Mesenchymal stem cell (in vitro differentiated cells and primary cell): ENCODE measurements around the gene CD70.

ENCODE experiments used
- DNase-seq: peaks from one replicate; pipeline ENCODE4 v3.0.0-alpha.2; 2013
- H2AFZ ChIP-seq: one replicate; pipeline ENCODE4 v1.6.1; 2013; ENCODE audit warnings: low read depth, mild to moderate bottlenecking, control low read depth, inconsistent platforms, low read length, moderate library complexity
- H2AK5ac ChIP-seq: 2 replicates; pipeline ENCODE4 v1.6.1; 2013; ENCODE audit warnings: low read length, moderate library complexity, mild to moderate bottlenecking, inconsistent platforms; ENCODE audit not compliant: severe bottlenecking
- H2BK120ac ChIP-seq: one replicate; pipeline ENCODE4 v1.6.1; 2013; ENCODE audit warnings: low read depth, mild to moderate bottlenecking, inconsistent platforms, low read length, moderate library complexity
- H2BK12ac ChIP-seq, 2 experiments: one replicate each; pipeline ENCODE4 v1.6.1; 2013; ENCODE audit warnings: inconsistent platforms in 2 of 2, low read length in 2 of 2, mild to moderate bottlenecking in 2 of 2, moderate library complexity in 2 of 2, control low read depth in 1 of 2
- H2BK15ac ChIP-seq: one replicate; pipeline ENCODE4 v1.6.1; 2013; ENCODE audit warnings: mild to moderate bottlenecking, low read depth, inconsistent platforms; ENCODE audit not compliant: poor library complexity, severe bottlenecking
- H2BK5ac ChIP-seq: 2 replicates; pipeline ENCODE4 v1.6.1; 2013; ENCODE audit warnings: low read depth, mild to moderate bottlenecking, low read length, control low read depth, inconsistent platforms; ENCODE audit not compliant: poor library complexity, severe bottlenecking
- H3K14ac ChIP-seq, 2 experiments: one replicate each; pipeline ENCODE4 v1.6.1; 2013; ENCODE audit warnings: inconsistent platforms in 2 of 2, low read length in 2 of 2, control low read depth in 1 of 2, mild to moderate bottlenecking in 1 of 2, moderate library complexity in 1 of 2
- H3K18ac ChIP-seq, 2 experiments: one replicate each; pipeline ENCODE4 v1.6.1; 2013; ENCODE audit warnings: inconsistent platforms in 2 of 2, low read length in 2 of 2, control low read depth in 1 of 2, low read depth in 1 of 2, mild to moderate bottlenecking in 1 of 2
- H3K23ac ChIP-seq, 2 experiments: one replicate each; pipeline ENCODE4 v1.6.1; 2013; ENCODE audit warnings: inconsistent platforms in 2 of 2, low read length in 2 of 2, mild to moderate bottlenecking in 2 of 2, moderate library complexity in 2 of 2, control low read depth in 1 of 2
- H3K27ac ChIP-seq: 2 replicates; pipeline ENCODE4 v1.5.1; 2013; ENCODE audit warnings: mild to moderate bottlenecking, moderate library complexity, low read length, control low read depth, inconsistent platforms; ENCODE audit not compliant: poor library complexity, severe bottlenecking
- H3K27me3 ChIP-seq, 2 experiments: 2 replicates each; pipeline versions ENCODE4 v1.6.1 to v1.7.0; 2013; ENCODE audit warnings: low read length in 2 of 2, mild to moderate bottlenecking in 2 of 2, moderate library complexity in 2 of 2, control low read depth in 1 of 2, inconsistent platforms in 1 of 2; ENCODE audit not compliant: control insufficient read depth in 1 of 2, insufficient read depth in 1 of 2
- H3K36me3 ChIP-seq, 2 experiments: 2 replicates each; pipeline versions ENCODE4 v1.6.1 to v1.7.0; 2013; ENCODE audit warnings: low read length in 2 of 2, control low read depth in 1 of 2, inconsistent platforms in 1 of 2, low read depth in 1 of 2, mild to moderate bottlenecking in 1 of 2; ENCODE audit not compliant: insufficient read depth in 2 of 2, control insufficient read depth in 1 of 2
- H3K4ac ChIP-seq, 2 experiments: one replicate each; pipeline ENCODE4 v1.6.1; 2013; ENCODE audit warnings: inconsistent platforms in 2 of 2, low read length in 2 of 2, mild to moderate bottlenecking in 2 of 2, moderate library complexity in 2 of 2, control low read depth in 1 of 2, low read depth in 1 of 2
- H3K4me1 ChIP-seq: 2 replicates; pipeline ENCODE4 v1.6.1; 2013; ENCODE audit warnings: low read depth, low read length, control low read depth; ENCODE audit not compliant: control insufficient read depth, insufficient read depth
- H3K4me2 ChIP-seq: 2 replicates; pipeline ENCODE4 v1.6.1; 2013; ENCODE audit warnings: low read length, mild to moderate bottlenecking, inconsistent platforms; ENCODE audit not compliant: poor library complexity, severe bottlenecking
- H3K4me3 ChIP-seq, 2 experiments: 2 replicates each; pipeline versions ENCODE4 v1.5.1 to v1.7.0; 2013; ENCODE audit warnings: low read length in 2 of 2, mild to moderate bottlenecking in 2 of 2, control low read depth in 1 of 2, low read depth in 1 of 2; ENCODE audit not compliant: insufficient read depth in 1 of 2
- H3K79me1 ChIP-seq: replicated peaks from 2 replicates; pipeline ENCODE4 v1.6.1; 2013; ENCODE audit warnings: mild to moderate bottlenecking, control low read depth, low read length, inconsistent platforms; ENCODE audit not compliant: poor library complexity, severe bottlenecking
- H3K9ac ChIP-seq: 2 replicates; pipeline ENCODE4 v1.7.0; 2013; ENCODE audit warnings: mild to moderate bottlenecking, low read length, moderate library complexity
- H3K9me3 ChIP-seq: 2 replicates; pipeline ENCODE4 v1.7.0; 2013; ENCODE audit warnings: mild to moderate bottlenecking, low read length; ENCODE audit not compliant: control insufficient read depth
- H4K8ac ChIP-seq: one replicate; pipeline ENCODE4 v1.6.1; 2013; ENCODE audit warnings: inconsistent platforms, mild to moderate bottlenecking, low read length, moderate library complexity
- H4K91ac ChIP-seq: one replicate; pipeline ENCODE4 v1.6.1; 2013; ENCODE audit warnings: mild to moderate bottlenecking, low read length, inconsistent platforms
- WGBS: methylation state at CpG from one replicate; pipeline ENCODE4 v1.1.7; 2013; ENCODE audit warnings: mixed read lengths; 5-methylcytosine and 5-hydroxymethylcytosine counted together

Gene CD70

GRCh38 chr19:6579450-6580178, 11.3 kb downstream of the CD70 start:
- no peak overlapping the region for H3K18ac ChIP-seq
- WGBS = 80% methylated on average over 6 of the region's 7 CpGs
- no peak overlapping the region for H3K4ac ChIP-seq

GRCh38 chr19:6577476-6578125, 13.3 kb downstream of the CD70 start:
- no peaks in the 10 kb centered on the region for H3K79me1 ChIP-seq
- H2BK12ac ChIP-seq = no peak overlapping the region
- H4K8ac ChIP-seq = no peak overlapping the region
- H2AFZ ChIP-seq = no peak overlapping the region
- no peak for DNase-seq
- H3K23ac ChIP-seq = no peak overlapping the region
- H2BK120ac ChIP-seq = no peak overlapping the region
- H3K27ac ChIP-seq = peak overlapping the region; percentile 20
- no peak overlapping the region for H3K9ac ChIP-seq
- no peak overlapping the region for H2BK15ac ChIP-seq
- no peak overlapping the region for H4K91ac ChIP-seq
- H3K4me3 ChIP-seq = no peak overlapping the region
- H3K4me1 ChIP-seq = peaks cover 3% of the 10 kb centered on the region
- no peak overlapping the region for H2BK5ac ChIP-seq
- no peak overlapping the region for H3K18ac ChIP-seq
- H3K4ac ChIP-seq = no peak overlapping the region
- H3K14ac ChIP-seq = no peak overlapping the region
- WGBS = 95% methylated on average over 3 of the region's 5 CpGs
- no peak overlapping the region for H2AK5ac ChIP-seq
- no peak overlapping the region for H3K4me2 ChIP-seq
- no peaks in the 10 kb centered on the region for H3K36me3 ChIP-seq
- H3K27me3 ChIP-seq = peaks cover 1 to 27% of the 10 kb centered on the region in 2 experiments
- no peaks in the 10 kb centered on the region for H3K9me3 ChIP-seq

More at GRCh38 chr19:6579450-6580178, 11.3 kb downstream of the CD70 start:
- Histone ChIP-seq H2BK12ac (no peak overlapping the region), H2AK5ac (no peak overlapping the region), H3K4me3 (no peak overlapping the region), H3K9me3 (no peaks in the 10 kb centered on the region), H3K23ac (no peak overlapping the region), H2AFZ (no peak overlapping the region), H3K14ac (no peak overlapping the region), H3K79me1 (no peaks in the 10 kb centered on the region), H2BK120ac (no peak overlapping the region), H4K8ac (no peak overlapping the region), H3K4me1 (peaks cover 3% of the 10 kb centered on the region), H3K4me2 (no peak overlapping the region), H3K9ac (no peak overlapping the region), H2BK15ac (no peak overlapping the region), H4K91ac (no peak overlapping the region), H3K36me3 (no peaks in the 10 kb centered on the region), H2BK5ac (no peak overlapping the region), H3K27ac (no peak overlapping the region), H3K27me3 (peaks cover 0 to 23% of the 10 kb centered on the region in 2 experiments)
- no peak for DNase-seq

GRCh38 chr19:6576869-6577475, 14.0 kb downstream of the CD70 start:
- H3K4ac ChIP-seq = no peak overlapping the region
- DNase-seq = no peak
- H3K36me3 ChIP-seq = no peaks in the 10 kb centered on the region
- no peak overlapping the region for H2BK120ac ChIP-seq
- no peak overlapping the region for H3K4me3 ChIP-seq
- no peaks in the 10 kb centered on the region for H3K9me3 ChIP-seq
- H3K9ac ChIP-seq = no peak overlapping the region
- peaks cover 3% of the 10 kb centered on the region for H3K4me1 ChIP-seq
- H3K4me2 ChIP-seq = no peak overlapping the region
- no peak overlapping the region for H2AFZ ChIP-seq
- no peak overlapping the region for H3K27ac ChIP-seq
- H2BK12ac ChIP-seq = no peak overlapping the region
- no peak overlapping the region for H2AK5ac ChIP-seq
- no peak overlapping the region for H3K23ac ChIP-seq
- H3K79me1 ChIP-seq = no peaks in the 10 kb centered on the region
- no peak overlapping the region for H4K8ac ChIP-seq
- H3K27me3 ChIP-seq = peaks cover 7 to 32% of the 10 kb centered on the region in 2 experiments
- H2BK15ac ChIP-seq = no peak overlapping the region
- 70% methylated on average over 5 of the region's 5 CpGs for WGBS
- no peak overlapping the region for H3K18ac ChIP-seq
- H2BK5ac ChIP-seq = no peak overlapping the region
- H4K91ac ChIP-seq = no peak overlapping the region
- no peak overlapping the region for H3K14ac ChIP-seq

GRCh38 chr19:6573350-6573749, 17.6 kb downstream of the CD70 start:
- Histone ChIP-seq H3K23ac (no peak overlapping the region), H2AFZ (no peak overlapping the region), H2BK12ac (no peak overlapping the region), H3K9me3 (peaks cover 6% of the 10 kb centered on the region), H2BK120ac (no peak overlapping the region), H3K4ac (no peak overlapping the region), H2BK5ac (no peak overlapping the region), H3K18ac (no peak overlapping the region), H3K14ac (no peak overlapping the region), H3K4me2 (no peak overlapping the region), H3K9ac (no peak overlapping the region), H3K4me3 (no peak overlapping the region), H3K27ac (no peak overlapping the region), H4K8ac (no peak overlapping the region), H3K27me3 (peaks cover 7 to 38% of the 10 kb centered on the region in 2 experiments), H4K91ac (no peak overlapping the region), H2BK15ac (no peak overlapping the region), H3K79me1 (no peaks in the 10 kb centered on the region), H2AK5ac (no peak overlapping the region), H3K4me1 (no peaks in the 10 kb centered on the region), H3K36me3 (no peaks in the 10 kb centered on the region)
- no peak for DNase-seq
- WGBS = no CpG with 5 or more reads among the region's 1 CpG
